Neural crest cell (in vitro differentiated cells): Measurements from ENCODE around the gene P3H2. TPM values are rescaled to one million over a fixed set of nuclear protein-coding genes. Genes with fewer than 3 reads are reported as not detected.

Experiments
- DNase-seq: peaks from one replicate; pipeline ENCODE4 v3.0.0; 2021; ENCODE audit warnings: low read depth, mixed read lengths, low spot score
- H3K27ac Mint-ChIP-seq: one replicate; pipeline ENCODE4 v1.8.0; 2021; ENCODE audit warnings: mild to moderate bottlenecking, mixed read lengths; ENCODE audit not compliant: unreplicated experiment
- H3K27me3 Mint-ChIP-seq: 2 replicates; pipeline ENCODE4 v1.8.0; 2021; ENCODE audit warnings: low read depth, mild to moderate bottlenecking, mixed read lengths
- H3K36me3 Mint-ChIP-seq: 2 replicates; pipeline ENCODE4 v1.8.0; 2021; ENCODE audit warnings: low read depth, mild to moderate bottlenecking, mixed read lengths
- H3K4me1 Mint-ChIP-seq: 2 replicates; pipeline ENCODE4 v1.8.0; 2021; ENCODE audit warnings: mixed read lengths
- H3K4me3 Mint-ChIP-seq: one replicate; pipeline ENCODE4 v1.8.0; 2021; ENCODE audit warnings: mild to moderate bottlenecking, mixed read lengths
- H3K9me3 Mint-ChIP-seq: 2 replicates; pipeline ENCODE4 v1.8.0; 2021; ENCODE audit warnings: mixed read lengths
- CTCF ChIP-seq: fragments of 200-600 bp; sonication (generic); conservative IDR thresholded peaks from 2 replicates; pipeline ENCODE4 v1.5.0; 2021; ENCODE audit warnings: antibody characterized with exemption, mild to moderate bottlenecking
- total RNA-seq: library from RNA; stranded (reverse); gene quantifications from 2 replicates; pipeline ENCODE4 v1.2.1, GENCODE V29; 2021

Gene P3H2
- total RNA-seq, 1 donor from 2014 or later = 4.1 TPM

- Mint-ChIP-seq H3K27ac (no peak overlapping the region), H3K4me1 (peaks cover under 1% of the 10 kb centered on the region), H3K4me3 (no peak overlapping the region), H3K27me3 (no peaks in the 10 kb centered on the region), H3K36me3 (no peaks in the 10 kb centered on the region), H3K9me3 (no peaks in the 10 kb centered on the region)
- TF ChIP-seq CTCF = no peak
- DNase-seq = no peak
These were observed 56.0 kb downstream of the P3H2 start for GRCh38 chr3:190064659-190065058.

DNA sequence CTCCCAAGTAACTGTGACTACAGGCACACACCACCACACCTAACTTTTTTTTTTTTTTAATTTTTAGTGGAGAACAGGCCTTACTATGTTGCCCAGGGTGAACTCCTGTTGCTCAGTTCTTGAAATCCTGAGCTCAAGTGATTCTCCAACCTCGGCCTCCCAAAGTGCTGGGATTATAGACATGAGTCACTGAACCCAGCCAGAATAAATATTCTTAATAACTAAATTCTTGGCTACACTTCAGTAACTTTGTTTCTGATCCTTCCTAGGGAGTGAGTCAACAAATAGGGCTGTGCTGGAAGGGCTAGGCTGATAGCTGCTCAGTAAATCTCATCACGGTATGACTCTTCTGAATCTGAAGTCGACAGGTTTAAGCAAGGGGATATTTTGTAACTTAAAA, 56.6 kb downstream of the P3H2 start:
- peaks cover 6% of the 10 kb centered on the region for H3K4me1 Mint-ChIP-seq
- no peak overlapping the region for H3K27ac Mint-ChIP-seq
- DNase-seq = no peak
- H3K4me3 Mint-ChIP-seq = no peak overlapping the region
- no peaks in the 10 kb centered on the region for H3K9me3 Mint-ChIP-seq
- H3K36me3 Mint-ChIP-seq = no peaks in the 10 kb centered on the region
- no peak for TF ChIP-seq CTCF
- no peaks in the 10 kb centered on the region for H3K27me3 Mint-ChIP-seq

DNA sequence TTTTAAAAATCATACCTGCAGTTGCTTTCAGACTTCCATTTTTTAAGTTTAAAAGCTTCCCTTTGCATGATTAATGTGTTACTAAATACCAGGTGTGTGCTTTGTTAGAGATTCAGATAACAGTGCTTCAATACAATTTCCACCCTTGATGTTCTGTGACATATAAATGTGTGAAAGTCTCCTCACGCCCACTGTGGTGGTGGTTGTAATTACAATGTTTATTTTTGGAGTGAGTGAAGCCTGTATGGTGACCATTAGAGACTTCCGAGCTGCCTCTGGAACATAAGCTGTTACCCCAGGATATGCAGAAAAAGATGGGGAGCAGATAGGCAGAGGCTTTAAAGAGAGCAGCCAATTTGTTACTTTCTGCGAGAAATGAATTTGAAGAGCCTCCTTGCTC, 57.2 kb downstream of the P3H2 start:
- no peak for DNase-seq
- Mint-ChIP-seq H3K4me1 (peaks cover 12% of the 10 kb centered on the region), H3K36me3 (no peaks in the 10 kb centered on the region), H3K27me3 (no peaks in the 10 kb centered on the region), H3K9me3 (no peaks in the 10 kb centered on the region), H3K27ac (no peak overlapping the region), H3K4me3 (no peak overlapping the region)
- TF ChIP-seq CTCF = no peak

- no peaks in the 10 kb centered on the region for H3K27me3 Mint-ChIP-seq
- H3K4me1 Mint-ChIP-seq = peaks cover 20% of the 10 kb centered on the region
- DNase-seq = no peak
- H3K9me3 Mint-ChIP-seq = no peaks in the 10 kb centered on the region
- no peak overlapping the region for H3K4me3 Mint-ChIP-seq
- no peaks in the 10 kb centered on the region for H3K36me3 Mint-ChIP-seq
- TF ChIP-seq CTCF = no peak
- no peak overlapping the region for H3K27ac Mint-ChIP-seq
These were observed 60.4 kb downstream of the P3H2 start for GRCh38 chr3:190060192-190060775.

GRCh38 chr3:190059242-190059590, 61.5 kb downstream of the P3H2 start:
- H3K36me3 Mint-ChIP-seq = no peaks in the 10 kb centered on the region
- peak overlapping the region; percentile 91 for H3K27ac Mint-ChIP-seq
- no peaks in the 10 kb centered on the region for H3K9me3 Mint-ChIP-seq
- no peak for TF ChIP-seq CTCF
- peaks cover 20% of the 10 kb centered on the region for H3K4me1 Mint-ChIP-seq
- no peak for DNase-seq
- H3K27me3 Mint-ChIP-seq = no peaks in the 10 kb centered on the region
- H3K4me3 Mint-ChIP-seq = no peak overlapping the region
